ENCODE measurements around the gene DMTF1. TPM values are rescaled to one million over a fixed set of nuclear protein-coding genes. Genes with fewer than 3 reads are reported as not detected.
"Not testable (repeated sequence)": the region's sequence is repeated elsewhere in the genome, so short reads cannot be mapped to it uniquely, and the experiment has no call there.

DMTF1 gene
- total RNA-seq, 2 experiments from 2014 or later, result 68.0 to 69.3 TPM

- ChIA-PET POLR2A (interaction anchor here (1.2 to 6.4 kb wide), 3 partner anchors 14 to 158 kb away, joined by 6 to 67 read pairs (median 7); partner anchors contain the start of genes DMTF1 and ELAPOR2), CTCF (interaction anchor here (1.7 kb wide), 1 partner anchor 64 kb away, joined by 8 read pairs; the partner anchor contains the start of gene DMTF1)
These were observed 64.7 kb downstream of the DMTF1 start for GRCh38 chr7:87216701-87217508.

GRCh38 chr7:87217983-87218653 lies 65.9 kb downstream of the DMTF1 start:
- CTCF ChIA-PET, result interaction anchor here (1.7 kb wide), 1 partner anchor 66 kb away, joined by 8 read pairs; the partner anchor contains the start of gene DMTF1
- POLR2A ChIA-PET, result interaction anchor here (1.2 to 6.4 kb wide), 3 partner anchors 15 to 159 kb away, joined by 6 to 67 read pairs (median 7); partner anchors contain the start of genes DMTF1 and ELAPOR2

GRCh38 chr7:87218796-87219544 lies 66.7 kb downstream of the DMTF1 start:
- ChIA-PET POLR2A (interaction anchor here (0.6 to 6.4 kb wide), 6 partner anchors 8 to 160 kb away, joined by 3 to 67 read pairs (median 5); partner anchors contain the start of genes DMTF1 and ELAPOR2), CTCF (interaction anchor here (0.9 to 1.5 kb wide), 3 partner anchors 12 to 67 kb away, joined by 3 to 8 read pairs (median 3); partner anchors contain the start of gene DMTF1)

GRCh38 chr7:87219545-87220025 lies 67.3 kb downstream of the DMTF1 start, which contains the start of gene TMEM243:
TMEM243 (minus strand) TSS chr7:87219732; CDS start chr7:87219503, 229 bp downstream.
- POLR2A ChIA-PET, result interaction anchor here (1.0 to 6.4 kb wide), 5 partner anchors 9 to 161 kb away, joined by 4 to 67 read pairs (median 5); partner anchors contain the start of genes DMTF1 and ELAPOR2
- CTCF ChIA-PET, result interaction anchor here (0.9 to 1.5 kb wide), 3 partner anchors 11 to 67 kb away, joined by 3 to 8 read pairs (median 3); partner anchors contain the start of gene DMTF1

- ChIA-PET CTCF (interaction anchor here (0.6 to 1.5 kb wide), 6 partner anchors 11 to 293 kb away, joined by 3 to 8 read pairs (median 4); partner anchors contain the start of gene DMTF1), POLR2A (interaction anchor here (0.6 to 6.4 kb wide), 7 partner anchors 9 to 312 kb away, joined by 3 to 67 read pairs (median 5); partner anchors contain the start of gene DMTF1)
These were observed 67.9 kb downstream of the DMTF1 start for GRCh38 chr7:87220026-87220733.

GRCh38 chr7:87220734-87221215 lies 68.5 kb downstream of the DMTF1 start:
- POLR2A ChIA-PET, result interaction anchor here (0.6 to 6.4 kb wide), 6 partner anchors 10 to 313 kb away, joined by 3 to 67 read pairs (median 5); partner anchors contain the start of gene DMTF1
- CTCF ChIA-PET, result interaction anchor here (0.6 to 1.5 kb wide), 4 partner anchors 10 to 294 kb away, joined by 3 to 4 read pairs (median 4); no protein-coding TSS in a partner anchor

- ChIA-PET POLR2A (no interaction called here), CTCF (interaction anchor here (0.7 kb wide), 1 partner anchor 232 kb away, joined by 3 read pairs; no protein-coding TSS in a partner anchor)
These were observed 71.4 kb downstream of the DMTF1 start for GRCh38 chr7:87223666-87224065.

- POLR2A ChIA-PET, result no interaction called here
- CTCF ChIA-PET, result no interaction called here
These were observed 73.4 kb downstream of the DMTF1 start for GRCh38 chr7:87225696-87226095.

GRCh38 chr7:87226495-87226894 lies 74.2 kb downstream of the DMTF1 start:
- CTCF ChIA-PET, result interaction anchor here (1.0 kb wide), 1 partner anchor 10 kb away, joined by 3 read pairs; no protein-coding TSS in a partner anchor
- POLR2A ChIA-PET, result no interaction called here

GRCh38 chr7:87231258-87231657 lies 79.0 kb downstream of the DMTF1 start:
- ChIA-PET POLR2A (interaction anchor here (0.8 kb wide), 1 partner anchor 11 kb away, joined by 4 read pairs; no protein-coding TSS in a partner anchor), CTCF (interaction anchor here (1.1 kb wide), 1 partner anchor 12 kb away, joined by 3 read pairs; the partner anchor contains the start of gene TMEM243)

GRCh38 chr7:87231711-87232110 lies 79.5 kb downstream of the DMTF1 start:
- POLR2A ChIA-PET, result no interaction called here

GRCh38 chr7:87234949-87235348 lies 82.7 kb downstream of the DMTF1 start:
- ChIA-PET CTCF (no interaction called here), POLR2A (no interaction called here)

More at GRCh38 chr7:87231711-87232110, 79.5 kb downstream of the DMTF1 start:
- CTCF ChIA-PET, result no interaction called here

GRCh38 chr7:87238464-87239051 lies 86.3 kb downstream of the DMTF1 start:
- POLR2A ChIA-PET, CTCF ChIA-PET: not testable (repeated sequence)

- POLR2A ChIA-PET, CTCF ChIA-PET: not testable (repeated sequence)
These were observed 93.4 kb downstream of the DMTF1 start for GRCh38 chr7:87245671-87246070.
